Peyer's patch (tissue), 4 donors: Measurements from ENCODE around the gene TPRKB. TPM values are rescaled to one million over a fixed set of nuclear protein-coding genes. Genes with fewer than 3 reads are reported as not detected.

Source experiments
- DNase-seq, 3 donors: peaks; one replicate each; pipeline ENCODE4 v3.0.0-alpha.2; 2017 to 2019
- H3K27ac ChIP-seq, 4 donors: fragments of 200-600 bp; sonication (generic); one replicate each; pipeline ENCODE4 v1.5.1; 2016 to 2019
- H3K27me3 ChIP-seq, 2 donors: fragments of 200-600 bp; sonication (generic); one replicate each; pipeline ENCODE4 v1.5.1; 2019
- H3K36me3 ChIP-seq, 3 donors: fragments of 200-600 bp; sonication (generic); one replicate each; pipeline ENCODE4 v1.5.1; 2016 to 2019
- H3K4me1 ChIP-seq, 4 donors: fragments of 200-600 bp; sonication (generic); one replicate each; pipeline ENCODE4 v1.5.1; 2016 to 2019
- H3K4me3 ChIP-seq, 4 donors: fragments of 200-600 bp; sonication (generic); 1 replicate in 3 of 4; 2 replicates in 1 of 4; pipeline ENCODE4 v1.5.1; 2016 to 2019; ENCODE audit warnings: mild to moderate bottlenecking in 1 of 4
- H3K9me3 ChIP-seq, 4 donors: fragments of 200-600 bp; sonication (generic); one replicate each; pipeline ENCODE4 v1.5.1; 2016 to 2019; ENCODE audit warnings: mild to moderate bottlenecking in 1 of 4
- POLR2A ChIP-seq, 2 donors: fragments of 450-650 bp; IDR thresholded peaks; one replicate each; pipeline ENCODE4 v1.5.1; 2017; ENCODE audit warnings: antibody characterized with exemption in 2 of 2, mild to moderate bottlenecking in 2 of 2, moderate library complexity in 2 of 2
- total RNA-seq, 4 donors: library from RNA; depleted of rRNA; stranded (reverse); fragments of >200 nt; gene quantifications; one replicate each; pipeline ENCODE4 v1.1.0, GENCODE V29; 2016
- TF ChIP-seq, protein P1 (sequence below), 6 experiments: fragments of 450-650 bp in 4 of 6; fragments of 200-600 bp in 2 of 6; sonication (generic) in 1 of 6; IDR thresholded peaks; one replicate each; pipeline ENCODE4 v1.5.1; 2017 to 2019; ENCODE audit warnings: antibody characterized with exemption in 6 of 6, mild to moderate bottlenecking in 3 of 6, moderate library complexity in 1 of 6

The TPRKB gene
- total RNA-seq, 4 donors from 2014 or later: 17.3 to 28.5 (median 19.2) TPM

DNA sequence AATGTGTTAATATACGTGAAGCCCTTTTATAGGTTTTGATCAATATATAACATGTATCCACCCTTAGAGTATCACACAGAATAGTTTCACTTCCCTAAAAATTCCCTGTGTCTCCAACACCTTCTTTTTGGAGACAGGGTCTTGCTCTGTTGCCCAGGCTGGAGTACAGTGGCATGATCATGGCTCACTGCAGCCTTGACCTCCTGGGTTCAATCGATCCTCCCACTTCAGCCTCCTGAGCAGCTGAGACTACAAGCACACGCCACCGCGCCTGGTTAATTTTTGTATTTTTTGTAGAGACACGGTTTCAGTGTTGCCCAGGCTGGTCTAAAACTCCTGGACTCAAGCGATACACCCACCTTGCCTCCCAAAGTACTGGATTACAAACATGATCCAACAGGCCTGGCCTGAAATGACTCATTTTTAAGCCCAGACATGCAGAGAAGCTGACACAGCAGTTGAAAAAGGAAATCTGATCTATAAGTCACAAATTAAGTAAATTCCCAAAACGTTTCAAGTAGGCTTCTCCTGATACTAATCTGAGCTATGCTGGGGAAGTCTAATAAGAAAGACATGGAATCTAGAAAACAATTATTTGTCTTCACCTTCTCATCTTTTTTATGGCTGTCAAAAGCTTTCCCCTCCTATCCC is 39.8 kb upstream of the TPRKB start:
- Histone ChIP-seq H3K36me3 (peaks cover 0 to 52% (median 3%) of the 10 kb centered on the region in 3 donors), H3K4me3 (no peak overlapping the region), H3K27me3 (no peaks in the 10 kb centered on the region), H3K27ac (no peak overlapping the region), H3K9me3 (no peaks in the 10 kb centered on the region), H3K4me1 (peaks cover 0 to 12% (median 6%) of the 10 kb centered on the region in 4 donors)
- no peak for DNase-seq
- TF ChIP-seq, protein P1, sequence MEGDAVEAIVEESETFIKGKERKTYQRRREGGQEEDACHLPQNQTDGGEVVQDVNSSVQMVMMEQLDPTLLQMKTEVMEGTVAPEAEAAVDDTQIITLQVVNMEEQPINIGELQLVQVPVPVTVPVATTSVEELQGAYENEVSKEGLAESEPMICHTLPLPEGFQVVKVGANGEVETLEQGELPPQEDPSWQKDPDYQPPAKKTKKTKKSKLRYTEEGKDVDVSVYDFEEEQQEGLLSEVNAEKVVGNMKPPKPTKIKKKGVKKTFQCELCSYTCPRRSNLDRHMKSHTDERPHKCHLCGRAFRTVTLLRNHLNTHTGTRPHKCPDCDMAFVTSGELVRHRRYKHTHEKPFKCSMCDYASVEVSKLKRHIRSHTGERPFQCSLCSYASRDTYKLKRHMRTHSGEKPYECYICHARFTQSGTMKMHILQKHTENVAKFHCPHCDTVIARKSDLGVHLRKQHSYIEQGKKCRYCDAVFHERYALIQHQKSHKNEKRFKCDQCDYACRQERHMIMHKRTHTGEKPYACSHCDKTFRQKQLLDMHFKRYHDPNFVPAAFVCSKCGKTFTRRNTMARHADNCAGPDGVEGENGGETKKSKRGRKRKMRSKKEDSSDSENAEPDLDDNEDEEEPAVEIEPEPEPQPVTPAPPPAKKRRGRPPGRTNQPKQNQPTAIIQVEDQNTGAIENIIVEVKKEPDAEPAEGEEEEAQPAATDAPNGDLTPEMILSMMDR (IDR thresholded peaks at IDR 0.05): no peak
- TF ChIP-seq POLR2A (IDR thresholded peaks at IDR 0.05): no peak

DNA sequence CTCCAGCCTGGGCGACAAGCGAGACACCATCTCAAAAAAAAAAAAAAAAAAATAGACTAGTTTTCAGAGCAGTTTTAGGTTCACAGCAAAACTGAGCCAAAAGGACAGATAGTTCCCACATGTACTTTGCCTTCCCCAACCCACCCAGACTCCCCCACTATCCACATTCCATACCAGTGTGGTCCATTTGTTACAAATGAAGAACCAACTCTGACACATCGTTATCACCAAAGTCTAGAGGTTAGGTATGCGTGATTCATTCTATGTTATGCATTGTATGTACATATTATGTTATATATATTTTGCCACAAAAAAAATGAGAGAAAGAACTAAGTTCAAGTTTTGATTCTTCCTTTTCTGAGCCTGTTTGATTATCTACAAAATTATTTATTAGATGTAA is 39.2 kb upstream of the TPRKB start:
- H3K36me3 ChIP-seq: peaks cover 0 to 58% (median 3%) of the 10 kb centered on the region in 3 donors
- no peak for TF ChIP-seq POLR2A (IDR thresholded peaks at IDR 0.05)
- TF ChIP-seq, protein P1 (IDR thresholded peaks at IDR 0.05): no peak

DNA sequence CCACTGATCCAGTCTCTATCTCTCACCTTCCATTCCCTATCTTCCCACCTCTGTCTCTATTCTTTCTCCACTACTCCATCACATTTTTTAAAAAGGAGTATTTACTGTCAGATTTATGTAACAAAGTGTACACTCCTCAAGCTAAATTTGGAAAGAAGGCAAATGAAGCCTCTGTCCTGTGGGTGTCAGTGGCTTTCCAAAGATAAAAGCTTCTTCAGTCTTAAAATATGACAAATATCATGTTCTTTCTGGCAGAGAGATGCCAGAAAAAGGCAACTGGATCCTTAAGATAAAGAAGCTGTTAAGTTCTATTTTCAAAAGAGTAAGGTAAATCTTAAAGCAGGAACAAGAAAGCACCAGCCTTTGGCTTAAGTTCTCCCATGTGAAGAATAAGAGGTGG is 35.7 kb upstream of the TPRKB start:
- Histone ChIP-seq H3K36me3 (peaks cover 0 to 76% (median 6%) of the 10 kb centered on the region in 3 donors), H3K9me3 (no peaks in the 10 kb centered on the region), H3K4me3 (no peak overlapping the region), H3K4me1 (no peaks in the 10 kb centered on the region), H3K27me3 (no peaks in the 10 kb centered on the region), H3K27ac (no peak overlapping the region)
- TF ChIP-seq, protein P1 (IDR thresholded peaks at IDR 0.05): no peak
- DNase-seq: no peak

More for the DNA sequence above, 39.2 kb upstream of the TPRKB start:
- Histone ChIP-seq H3K4me3 (no peak overlapping the region), H3K27me3 (no peaks in the 10 kb centered on the region), H3K9me3 (no peaks in the 10 kb centered on the region), H3K4me1 (peaks cover 0 to 12% (median 6%) of the 10 kb centered on the region in 4 donors), H3K27ac (no peak overlapping the region)
- DNase-seq: no peak

DNA sequence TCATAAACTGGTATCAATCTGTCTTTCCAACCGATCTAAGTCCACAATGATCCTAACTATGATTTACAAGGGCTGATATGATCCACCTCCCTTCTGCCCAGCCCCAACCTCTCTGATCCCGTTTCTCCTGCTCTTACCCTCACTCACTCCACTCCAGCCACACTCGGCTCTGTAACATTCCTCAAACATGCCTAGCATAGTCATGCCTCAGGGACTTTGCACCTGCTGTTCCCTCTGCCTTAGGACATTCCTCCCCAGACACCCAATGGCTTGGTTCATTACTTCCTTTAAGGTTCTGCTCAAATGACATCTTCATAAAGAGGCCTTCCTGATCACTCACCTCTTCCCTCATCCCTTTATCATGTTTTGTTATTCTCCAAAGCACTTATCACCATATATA is 33.6 kb upstream of the TPRKB start:
- no peaks in the 10 kb centered on the region for H3K9me3 ChIP-seq
- H3K36me3 ChIP-seq: peaks cover 0 to 71% (median 4%) of the 10 kb centered on the region in 3 donors
- no peak overlapping the region for H3K4me3 ChIP-seq
- H3K27ac ChIP-seq: no peak overlapping the region
- no peaks in the 10 kb centered on the region for H3K27me3 ChIP-seq
- no peak for DNase-seq
- TF ChIP-seq, protein P1 (IDR thresholded peaks at IDR 0.05): no peak
- no peaks in the 10 kb centered on the region for H3K4me1 ChIP-seq

DNA sequence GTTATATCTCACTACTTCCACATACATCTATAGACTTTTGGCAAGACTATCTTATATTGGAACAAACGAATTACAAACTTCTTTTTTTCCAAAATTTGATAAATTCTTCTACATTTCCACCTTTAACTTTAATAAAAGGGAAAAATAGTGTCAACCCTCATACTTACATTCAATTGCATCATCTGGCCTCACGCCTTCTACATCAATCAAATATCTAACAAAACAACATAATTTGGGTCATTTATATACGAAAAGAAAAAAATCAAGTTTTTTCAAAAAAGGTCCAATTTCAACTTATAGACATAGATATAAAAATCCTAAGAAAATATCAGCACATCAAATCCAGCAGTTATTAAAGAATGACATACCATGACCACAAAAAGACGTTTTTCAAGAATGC is 29.8 kb upstream of the TPRKB start:
- TF ChIP-seq, protein P1 (IDR thresholded peaks at IDR 0.05): no peak
- no peak for TF ChIP-seq POLR2A (IDR thresholded peaks at IDR 0.05)
- Histone ChIP-seq H3K27me3 (no peaks in the 10 kb centered on the region), H3K27ac (no peak overlapping the region), H3K4me3 (no peak overlapping the region), H3K9me3 (no peaks in the 10 kb centered on the region), H3K36me3 (peaks cover 0 to 77% (median 4%) of the 10 kb centered on the region in 3 donors), H3K4me1 (no peaks in the 10 kb centered on the region)
- no peak for DNase-seq
